GM18868 (cell line): ENCODE data around the gene PRRX2.
"Not testable (repeated sequence)": the region's sequence is repeated elsewhere in the genome, so short reads cannot be mapped to it uniquely, and the experiment has no call there.

Experiments used
- ATAC-seq: cut with Tn5 transposase; IDR thresholded peaks from one replicate; pipeline ENCODE4 v1.9.1; 2021; ENCODE audit warnings: mild to moderate bottlenecking, moderate library complexity; ENCODE audit not compliant: unreplicated experiment

The PRRX2 gene

DNA sequence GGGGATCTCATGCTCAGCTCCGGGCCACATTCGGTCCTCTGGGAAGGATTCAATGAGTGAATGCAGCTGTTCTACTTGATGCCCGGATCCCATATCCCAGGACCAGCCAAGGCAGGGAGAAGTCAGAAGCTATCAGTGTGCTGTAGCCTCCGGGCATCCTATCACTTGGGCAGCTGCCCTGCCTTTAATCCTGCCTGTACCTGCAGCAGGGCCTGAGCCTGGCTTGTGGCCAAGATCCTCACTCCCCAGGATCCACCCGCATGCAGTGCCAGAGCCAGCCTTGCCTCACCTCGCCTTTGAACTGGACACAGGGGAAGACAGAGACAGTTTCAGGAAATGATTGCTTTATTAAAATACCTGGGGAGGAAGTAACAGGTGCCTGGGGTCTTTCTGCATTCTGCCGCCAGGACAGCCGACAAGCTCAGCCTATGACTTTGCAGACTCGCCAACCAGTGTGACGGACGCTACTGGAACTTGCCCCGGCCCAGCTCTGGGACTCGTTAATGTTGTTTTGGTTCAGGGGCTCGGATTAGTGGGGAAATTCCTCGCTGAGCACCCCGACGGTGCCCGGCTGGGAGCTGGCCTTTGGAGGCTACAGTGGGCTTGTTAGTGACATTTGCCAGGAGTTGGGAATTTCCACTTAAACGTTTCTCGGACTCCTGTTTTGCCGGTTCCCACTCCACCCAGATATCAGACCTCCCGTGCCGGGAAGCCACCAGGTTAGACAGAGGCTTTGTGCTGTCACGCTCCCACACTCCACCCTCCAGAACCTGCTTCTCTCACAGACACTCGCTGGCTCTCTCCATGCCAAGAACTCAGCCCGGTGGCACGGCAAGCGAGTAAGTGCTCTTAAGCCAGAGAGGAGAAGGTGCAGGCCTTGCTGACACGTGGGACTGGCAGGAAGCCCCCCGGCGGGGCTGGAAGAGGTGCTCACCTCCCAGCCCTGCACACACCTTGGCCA, 86.7 kb downstream of the PRRX2 start:
- ATAC-seq = no peak

- ATAC-seq = peak; percentile 60
Measured at GRCh38 chr9:129752900-129753729, 87.7 kb downstream of the PRRX2 start, which contains the start of gene PTGES. Gene PTGES, minus strand, starts transcription at chr9:129753042. Its CDS starts 30 bp downstream, at chr9:129753012.

DNA sequence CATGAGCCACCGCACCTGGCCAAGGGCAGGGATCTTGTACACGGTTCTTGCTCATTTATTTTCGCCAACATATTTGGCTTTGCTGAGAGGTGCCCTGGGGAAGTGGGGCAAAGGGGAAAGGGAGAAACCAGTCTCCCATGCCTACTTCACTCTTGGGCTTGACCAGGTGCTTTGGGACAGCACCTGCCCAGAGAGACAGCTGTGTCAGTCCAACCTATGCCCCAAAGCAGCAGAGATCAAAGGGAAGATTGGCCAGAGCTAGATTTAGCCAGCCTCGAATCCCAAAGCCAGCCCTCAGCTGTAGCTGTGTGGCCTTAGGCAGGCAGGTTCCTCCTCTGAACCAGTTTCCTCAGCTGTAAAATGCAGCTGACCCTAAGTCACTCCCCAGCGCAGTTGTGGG, 89.7 kb downstream of the PRRX2 start:
- ATAC-seq = no peak

DNA sequence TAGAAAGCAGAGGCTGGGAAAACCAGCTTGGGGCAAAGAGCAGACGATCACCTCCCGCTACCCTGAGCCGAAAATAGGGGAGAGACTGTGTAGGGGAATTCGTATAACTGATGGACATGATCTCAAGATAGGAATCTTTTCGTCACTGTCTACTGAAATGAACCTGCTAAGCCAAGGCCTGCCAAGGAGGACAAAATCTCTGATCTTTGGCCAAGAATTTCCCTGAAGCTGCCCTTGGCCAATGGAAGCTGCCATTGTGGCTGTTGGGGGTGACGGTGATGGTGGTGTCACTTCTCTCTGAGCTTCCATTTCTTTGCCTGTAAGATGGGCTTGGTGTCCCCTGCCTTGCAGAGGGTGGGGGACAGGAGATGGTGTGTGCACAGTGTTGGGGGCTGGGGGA, 90.7 kb downstream of the PRRX2 start:
- no peak for ATAC-seq

DNA sequence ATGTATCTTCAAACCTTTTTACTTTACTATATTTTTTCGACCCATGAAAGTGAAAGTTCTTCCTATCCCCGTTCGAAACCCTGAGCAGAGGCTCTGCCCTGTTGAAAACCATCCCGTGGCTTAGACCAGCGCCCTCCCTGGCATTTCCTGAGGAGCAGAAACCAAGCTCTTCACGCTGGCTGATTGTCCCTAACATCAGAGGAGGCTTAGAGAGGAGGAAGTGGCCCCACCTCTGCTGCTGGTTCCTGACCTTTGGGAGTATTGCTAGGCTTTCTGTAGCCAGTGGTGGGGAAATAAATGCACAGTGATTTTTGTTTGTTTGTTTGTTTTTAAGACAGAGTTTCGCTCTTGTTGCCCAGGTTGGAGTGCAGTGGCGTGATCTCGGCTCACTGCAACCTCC, 91.6 kb downstream of the PRRX2 start:
- ATAC-seq = no peak

- ATAC-seq = no peak
Measured at GRCh38 chr9:129759319-129759718, 93.9 kb downstream of the PRRX2 start.

GRCh38 chr9:129759804-129760502, 94.5 kb downstream of the PRRX2 start:
- ATAC-seq = no peak

GRCh38 chr9:129760784-129761183, 95.3 kb downstream of the PRRX2 start:
- not testable (repeated sequence) for ATAC-seq

DNA sequence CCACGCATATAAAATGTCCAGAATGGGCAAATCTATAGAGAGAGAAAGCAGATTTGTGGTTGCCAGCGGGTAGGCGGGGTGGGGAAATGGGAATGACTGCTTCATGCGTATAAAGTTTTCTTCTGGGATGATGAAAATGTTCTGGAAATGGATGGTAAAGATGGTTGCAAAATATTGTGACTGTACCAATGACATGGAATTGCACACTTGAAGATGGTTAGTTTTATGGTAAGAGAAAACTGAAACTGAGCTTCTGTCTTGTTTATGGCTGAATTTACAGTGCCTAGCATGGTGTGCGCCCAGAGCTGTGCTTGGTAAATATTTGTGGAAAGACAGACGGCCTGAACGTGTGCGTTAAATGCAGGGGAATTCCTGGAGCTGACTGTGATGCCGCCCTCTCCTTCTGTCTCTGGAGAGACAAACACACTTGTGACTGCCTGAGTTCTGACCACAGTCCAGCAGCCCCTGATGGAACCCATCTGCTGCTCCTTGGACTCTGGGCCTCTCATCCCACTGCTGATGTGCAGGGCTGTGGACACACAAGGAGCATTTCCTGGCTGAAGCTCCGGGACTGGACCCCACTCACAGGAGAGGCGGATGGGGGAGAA, 96.0 kb downstream of the PRRX2 start:
- no peak for ATAC-seq

GRCh38 chr9:129761901-129762369, 96.5 kb downstream of the PRRX2 start:
- ATAC-seq = no peak

GRCh38 chr9:129762370-129762984, 97.0 kb downstream of the PRRX2 start:
- ATAC-seq = not testable (repeated sequence)

GRCh38 chr9:129762985-129763926, 97.8 kb downstream of the PRRX2 start:
- ATAC-seq = no peak

DNA sequence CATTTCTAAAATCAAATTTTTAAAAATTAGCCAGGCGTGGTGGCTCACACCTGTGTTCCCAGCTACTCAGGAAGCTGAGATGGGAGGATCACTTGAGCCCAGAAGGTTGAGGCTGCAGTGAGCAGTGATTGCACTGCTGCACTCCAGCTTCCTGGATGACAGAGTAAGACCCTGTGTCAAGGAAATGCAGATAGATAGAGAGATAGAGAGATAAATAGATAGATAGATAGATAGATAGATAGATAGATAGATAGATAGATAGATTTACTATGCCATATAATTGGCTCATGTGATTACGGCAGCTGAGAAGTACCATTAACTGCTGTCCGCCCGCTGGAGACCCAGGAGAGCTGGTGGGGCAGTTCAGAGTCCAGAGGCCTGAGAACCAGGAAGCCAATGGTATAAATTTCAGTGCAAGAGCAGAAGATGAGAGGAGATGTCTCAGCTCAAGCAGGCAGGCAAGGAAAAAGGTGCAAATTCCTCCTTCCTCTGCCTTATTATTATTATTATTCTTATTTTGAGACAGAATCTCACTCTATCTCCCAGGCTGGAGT, 100.4 kb downstream of the PRRX2 start:
- no peak for ATAC-seq

DNA sequence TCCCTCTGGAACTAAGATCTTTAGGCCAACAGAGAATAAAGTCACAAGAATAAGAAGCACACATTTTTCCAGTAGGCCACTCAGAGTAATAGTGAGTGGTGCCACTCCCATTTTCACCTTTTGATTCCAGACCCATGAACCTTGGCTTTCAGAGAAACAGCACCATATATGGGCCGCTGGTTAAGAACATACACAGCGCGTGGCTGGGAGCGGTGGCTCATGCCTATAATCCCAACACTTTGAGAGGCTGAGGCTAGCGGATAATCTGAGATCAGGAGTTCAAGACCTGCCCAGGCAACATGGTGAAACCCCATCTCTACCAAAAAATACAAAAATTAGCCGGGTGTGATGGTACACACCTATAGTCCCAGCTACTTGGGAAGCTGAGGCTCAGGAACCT, 103.0 kb downstream of the PRRX2 start:
- ATAC-seq = no peak

DNA sequence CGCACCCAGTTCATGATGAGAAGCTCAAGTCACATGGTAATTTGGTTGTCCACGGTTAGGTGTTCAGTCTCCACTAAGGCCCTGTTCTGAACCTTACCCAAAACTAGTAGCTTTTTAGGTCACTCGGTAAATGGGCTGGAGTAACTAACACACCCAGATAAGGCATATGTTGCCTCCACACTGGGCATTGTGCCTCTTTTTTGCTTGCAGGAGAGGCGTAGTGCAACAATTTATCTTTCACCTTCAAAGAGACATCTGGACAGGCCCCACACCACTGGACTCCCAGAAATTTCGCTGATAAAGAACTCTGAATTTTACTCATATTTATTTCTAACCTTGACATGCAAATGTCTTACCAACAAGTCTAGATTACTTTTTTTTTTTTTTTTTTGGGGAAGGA, 104.2 kb downstream of the PRRX2 start:
- ATAC-seq = no peak

GRCh38 chr9:129770741-129771140, 105.3 kb downstream of the PRRX2 start:
- no peak for ATAC-seq
